HFFc6 (cell line): ENCODE measurements around the gene PITPNC1. TPM values are rescaled to one million over a fixed set of nuclear protein-coding genes. Genes with fewer than 3 reads are reported as not detected.
"Not testable (repeated sequence)": the region's sequence is repeated elsewhere in the genome, so short reads cannot be mapped to it uniquely, and the experiment has no call there.

ENCODE experiments used
- DNase-seq: peaks from one replicate; pipeline ENCODE4 v3.0.0-alpha.2; 2018
- H3K27ac Mint-ChIP-seq: 2 replicates; pipeline ENCODE4 v1.8.0; 2020; ENCODE audit warnings: mild to moderate bottlenecking, mixed read lengths
- H3K27me3 Mint-ChIP-seq: 2 replicates; pipeline ENCODE4 v1.8.0; 2021; ENCODE audit warnings: mild to moderate bottlenecking, moderate library complexity, mixed read lengths; ENCODE audit not compliant: insufficient read depth
- H3K36me3 Mint-ChIP-seq: 2 replicates; pipeline ENCODE4 v1.8.0; 2021; ENCODE audit warnings: low read depth, mixed read lengths
- H3K4me1 Mint-ChIP-seq: 2 replicates; pipeline ENCODE4 v1.8.0; 2020; ENCODE audit warnings: low read depth, mixed read lengths
- H3K4me3 Mint-ChIP-seq: 2 replicates; pipeline ENCODE4 v1.8.0; 2020; ENCODE audit warnings: mild to moderate bottlenecking, moderate library complexity, mixed read lengths
- H3K9me3 Mint-ChIP-seq: 2 replicates; pipeline ENCODE4 v1.8.0; 2020; ENCODE audit warnings: mild to moderate bottlenecking, mixed read lengths
- CTCF ChIP-seq: fragments of 200-600 bp; sonication (generic); IDR thresholded peaks from 2 replicates; pipeline ENCODE4 v1.5.0; 2021; ENCODE audit warnings: antibody characterized with exemption, mild to moderate bottlenecking
- total RNA-seq, 6 experiments: library from RNA; stranded (reverse); fragmentation: NEBNext Ultra II Directional; extraction: Animal tissue kit (Norgen Biotek cat#: 25700); gene quantifications; 2 replicates in 1 of 6; 3 replicates in 5 of 6; pipeline ENCODE4 v1.2.3, GENCODE V29; 2021

The PITPNC1 gene
- total RNA-seq, 6 experiments from 2014 or later = 6.9 to 11.1 (median 7.7) TPM

- H3K4me3 Mint-ChIP-seq = no peak overlapping the region
- no peaks in the 10 kb centered on the region for H3K36me3 Mint-ChIP-seq
- peaks cover 38% of the 10 kb centered on the region for H3K4me1 Mint-ChIP-seq
- no peaks in the 10 kb centered on the region for H3K9me3 Mint-ChIP-seq
- H3K27ac Mint-ChIP-seq = no peak overlapping the region
- no peak for TF ChIP-seq CTCF
- DNase-seq = no peak
- peaks cover 2% of the 10 kb centered on the region; the same call in 1 of the 2 replicates for H3K27me3 Mint-ChIP-seq
These were observed 116.7 kb downstream of the PITPNC1 start for GRCh38 chr17:67493812-67494211.

GRCh38 chr17:67495534-67495933 lies 118.5 kb downstream of the PITPNC1 start:
- H3K27ac Mint-ChIP-seq, H3K9me3 Mint-ChIP-seq, H3K36me3 Mint-ChIP-seq, H3K27me3 Mint-ChIP-seq, H3K4me3 Mint-ChIP-seq, DNase-seq: not testable (repeated sequence)
- peaks cover 37% of the 10 kb centered on the region for H3K4me1 Mint-ChIP-seq

- H3K9me3 Mint-ChIP-seq = no peaks in the 10 kb centered on the region
- no peaks in the 10 kb centered on the region for H3K36me3 Mint-ChIP-seq
- H3K27ac Mint-ChIP-seq = no peak overlapping the region
- H3K27me3 Mint-ChIP-seq = peaks cover 2% of the 10 kb centered on the region; the same call in 1 of the 2 replicates
- H3K4me1 Mint-ChIP-seq = peaks cover 29% of the 10 kb centered on the region
- no peak for DNase-seq
- no peak for TF ChIP-seq CTCF
- H3K4me3 Mint-ChIP-seq = no peak overlapping the region
These were observed 119.2 kb downstream of the PITPNC1 start for GRCh38 chr17:67496286-67496685.

GRCh38 chr17:67499685-67500084 lies 122.6 kb downstream of the PITPNC1 start:
- TF ChIP-seq CTCF = no peak
- Mint-ChIP-seq H3K27ac (no peak overlapping the region), H3K4me1 (peaks cover 29% of the 10 kb centered on the region), H3K36me3 (no peaks in the 10 kb centered on the region), H3K4me3 (no peak overlapping the region), H3K27me3 (peaks cover 2% of the 10 kb centered on the region; the same call in 1 of the 2 replicates), H3K9me3 (no peaks in the 10 kb centered on the region)
- no peak for DNase-seq

GRCh38 chr17:67500261-67500660 lies 123.2 kb downstream of the PITPNC1 start:
- no peak for TF ChIP-seq CTCF
- H3K4me3 Mint-ChIP-seq = no peak overlapping the region
- peaks cover 2% of the 10 kb centered on the region; the same call in 1 of the 2 replicates for H3K27me3 Mint-ChIP-seq

GRCh38 chr17:67500677-67501300 lies 123.7 kb downstream of the PITPNC1 start:
- Mint-ChIP-seq H3K9me3 (no peaks in the 10 kb centered on the region), H3K27me3 (peaks cover under 1% of the 10 kb centered on the region; the same call in 1 of the 2 replicates), H3K4me1 (peaks cover 29% of the 10 kb centered on the region), H3K27ac (no peak overlapping the region), H3K36me3 (no peaks in the 10 kb centered on the region), H3K4me3 (no peak overlapping the region)
- no peak for DNase-seq
- no peak for TF ChIP-seq CTCF

More at GRCh38 chr17:67500261-67500660, 123.2 kb downstream of the PITPNC1 start:
- no peak for DNase-seq
- H3K9me3 Mint-ChIP-seq = no peaks in the 10 kb centered on the region
- H3K4me1 Mint-ChIP-seq = peaks cover 29% of the 10 kb centered on the region
- H3K36me3 Mint-ChIP-seq = no peaks in the 10 kb centered on the region
- H3K27ac Mint-ChIP-seq = no peak overlapping the region
